GM18526 (cell line): ENCODE data around the gene DTNB.

Source experiments
- POLR2A ChIP-seq: IDR thresholded peaks from 3 replicates; pipeline ENCODE4 v1.6.1; 2011; ENCODE audit not compliant: insufficient read length; ENCODE audit errors: extremely low read depth

The DTNB gene

DNA sequence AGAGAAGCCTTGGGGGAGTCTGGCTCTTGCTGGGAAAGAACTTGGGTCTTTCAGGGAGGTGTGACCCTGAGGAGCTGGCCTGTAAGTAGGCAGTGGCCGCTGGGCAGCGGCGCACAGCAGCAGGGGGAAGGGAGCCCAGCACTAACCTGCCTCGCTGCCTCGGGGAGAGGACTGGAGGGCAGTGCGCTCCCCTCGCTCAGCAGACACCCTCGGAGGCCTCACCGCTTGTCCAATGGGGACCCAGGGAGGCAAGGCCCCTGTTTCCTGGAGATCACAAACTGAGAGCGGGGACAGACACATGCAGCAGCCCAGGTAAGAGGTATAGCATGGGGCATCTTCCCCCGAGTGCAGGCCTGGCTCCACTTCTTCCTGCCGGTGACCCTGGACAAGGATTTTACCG, 335.0 kb downstream of the DTNB start:
- TF ChIP-seq POLR2A, result no peak

DNA sequence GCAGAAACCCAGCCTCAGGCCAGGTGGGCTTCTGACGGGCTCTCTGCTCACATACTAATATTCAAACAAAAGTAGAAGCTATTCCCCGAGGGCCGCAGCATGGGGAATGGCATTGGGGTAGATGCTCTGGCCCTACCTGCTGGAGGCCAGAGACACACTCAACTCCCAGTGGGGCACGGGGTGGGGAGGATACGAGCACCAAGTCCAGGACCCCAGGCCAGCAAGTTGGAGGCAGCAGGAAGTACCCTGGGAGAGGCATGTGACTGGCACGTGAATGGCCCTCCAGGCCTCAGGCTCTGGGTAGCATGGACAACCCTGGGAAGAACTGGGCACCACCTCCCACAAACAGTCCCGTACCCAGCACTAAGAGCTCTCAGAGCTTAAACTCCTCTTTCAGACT, 335.5 kb downstream of the DTNB start:
- TF ChIP-seq POLR2A, result no peak

DNA sequence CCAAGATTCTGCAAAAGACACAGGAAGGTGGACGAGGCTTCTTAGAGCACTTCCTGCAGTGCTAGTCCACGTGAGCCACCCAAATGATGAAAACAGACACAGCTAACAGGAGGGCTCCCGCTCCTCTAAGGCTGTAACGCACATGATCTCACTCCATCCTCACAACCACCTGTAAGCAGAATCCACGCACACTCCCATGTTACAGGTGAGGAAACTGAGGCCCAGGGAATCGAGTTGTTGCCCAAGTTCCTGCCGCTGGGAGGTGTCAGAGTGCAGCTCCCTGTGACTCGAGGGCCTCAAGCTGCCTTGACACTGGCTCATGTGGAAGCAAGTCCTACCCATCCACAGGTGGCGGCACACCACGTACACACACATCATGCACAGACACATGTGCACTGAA, 336.1 kb downstream of the DTNB start:
- no peak for TF ChIP-seq POLR2A

DNA sequence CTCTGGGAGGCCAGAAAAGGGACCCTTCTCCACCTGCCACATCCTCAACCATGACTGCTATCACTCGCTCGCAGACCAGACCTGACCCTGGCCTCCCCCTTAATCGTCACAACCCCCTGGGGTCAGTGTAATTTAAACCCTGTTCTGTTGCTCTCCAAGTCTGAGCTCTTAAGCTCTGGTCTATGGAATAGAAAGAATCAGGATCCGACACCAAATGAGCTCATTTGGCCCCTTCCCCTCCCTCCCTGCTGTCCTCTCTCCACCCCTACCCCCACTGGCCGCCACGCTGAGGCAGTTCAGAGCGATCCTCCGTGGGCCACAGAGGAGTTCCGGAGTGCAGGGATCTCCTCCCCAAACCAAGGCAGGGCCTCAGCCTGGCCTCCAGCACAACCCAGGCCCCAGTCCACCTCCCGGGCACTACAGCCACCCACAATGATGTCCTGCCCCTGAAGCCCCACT, 337.0 kb downstream of the DTNB start:
- no peak for TF ChIP-seq POLR2A

DNA sequence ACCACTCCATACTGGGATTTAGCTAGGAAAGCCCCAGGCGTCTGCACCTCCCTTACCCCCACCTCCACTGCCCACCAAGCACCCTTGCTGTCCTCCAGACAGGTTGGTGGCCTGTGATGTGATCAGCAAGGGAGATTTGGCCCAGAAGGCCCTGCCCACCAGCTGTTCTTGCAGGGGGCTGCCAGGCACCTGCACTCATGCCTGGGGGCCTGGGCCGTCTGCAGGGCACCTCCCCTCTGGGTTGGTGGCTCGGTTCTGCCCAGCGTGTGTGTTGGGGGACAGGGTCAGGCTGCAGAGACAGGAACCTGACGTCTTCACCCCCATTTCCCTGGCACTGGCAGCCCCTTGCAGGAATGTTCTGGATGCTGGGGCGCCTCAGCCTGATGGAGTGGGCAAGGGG, 337.4 kb downstream of the DTNB start:
- no peak for TF ChIP-seq POLR2A

DNA sequence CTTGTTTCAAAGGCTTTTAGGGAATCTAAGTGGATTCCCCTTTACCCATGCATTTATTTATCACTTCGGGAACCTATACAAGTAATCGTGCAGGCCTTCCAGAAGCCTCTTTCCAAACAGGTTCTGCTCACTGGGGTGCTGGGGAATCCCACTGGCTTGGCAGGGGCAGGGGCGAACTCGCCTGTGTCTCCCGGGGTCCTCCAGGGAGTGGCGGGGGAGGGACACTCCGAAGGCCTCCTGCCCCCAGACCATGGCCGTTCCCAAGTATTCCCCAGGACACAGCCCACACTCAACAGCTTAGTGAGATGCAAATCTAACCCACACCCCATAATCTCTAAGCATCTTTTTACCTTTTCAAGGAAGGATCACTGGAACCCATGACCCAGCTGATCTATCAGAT, 338.2 kb downstream of the DTNB start:
- TF ChIP-seq POLR2A, result no peak

DNA sequence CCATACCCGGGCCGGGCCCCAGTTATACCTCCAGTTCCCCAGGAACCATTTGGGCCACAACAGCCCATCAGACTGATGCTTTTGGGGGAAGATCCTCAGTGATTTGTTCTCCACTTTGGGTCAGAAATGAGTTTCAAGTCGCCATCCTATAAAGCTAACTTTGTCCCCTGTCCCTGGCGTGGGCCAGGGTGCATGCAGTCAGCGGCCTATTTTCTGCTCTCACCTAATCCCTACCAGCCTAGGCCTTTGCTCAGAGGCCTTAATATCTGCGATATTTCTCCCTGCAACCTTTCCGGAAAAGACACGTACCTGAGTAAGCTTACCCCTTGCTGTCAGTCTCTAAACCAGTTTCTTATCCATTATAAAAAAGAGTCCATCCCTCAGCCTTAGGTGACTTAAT, 338.9 kb downstream of the DTNB start:
- TF ChIP-seq POLR2A, result no peak

DNA sequence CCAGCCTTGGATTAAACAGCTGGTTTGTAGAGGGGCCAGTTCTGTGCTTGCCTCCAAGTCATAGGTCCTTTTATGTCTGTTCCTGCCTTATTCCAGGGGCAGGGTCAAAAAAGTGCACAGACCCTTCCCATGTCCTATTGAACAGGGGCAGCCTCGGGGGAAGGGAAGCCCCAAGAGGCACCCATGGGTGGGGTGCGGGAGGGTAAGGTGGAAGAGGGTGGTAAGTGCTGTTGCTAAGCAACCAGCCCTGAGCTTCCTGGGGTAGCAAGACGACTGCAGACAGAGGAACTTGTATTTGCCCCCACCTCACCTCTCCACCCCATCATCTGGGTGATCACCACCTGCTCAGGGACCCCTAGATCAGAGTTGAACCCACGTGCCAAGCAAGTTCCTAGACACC, 339.4 kb downstream of the DTNB start:
- no peak for TF ChIP-seq POLR2A

DNA sequence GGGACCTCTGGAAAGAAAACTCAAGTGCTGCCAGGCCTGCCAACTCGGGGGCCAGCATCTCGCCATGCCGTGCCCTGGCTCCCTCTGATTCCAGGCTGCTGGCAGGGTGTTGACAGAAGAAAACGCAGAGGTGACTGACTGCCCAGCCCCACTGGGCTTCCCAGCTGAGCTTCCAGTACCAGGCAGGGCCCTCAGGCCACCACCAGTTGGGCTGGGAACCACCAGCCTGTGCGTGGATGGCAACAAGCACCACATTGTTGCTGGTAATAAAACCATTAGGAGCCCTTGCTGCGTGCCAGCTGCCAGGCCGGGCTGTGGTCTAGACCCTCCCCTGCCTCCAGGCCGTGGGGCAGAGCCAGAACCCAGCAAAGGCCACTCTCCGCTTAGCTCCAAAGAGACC, 340.8 kb downstream of the DTNB start:
- TF ChIP-seq POLR2A, result no peak

DNA sequence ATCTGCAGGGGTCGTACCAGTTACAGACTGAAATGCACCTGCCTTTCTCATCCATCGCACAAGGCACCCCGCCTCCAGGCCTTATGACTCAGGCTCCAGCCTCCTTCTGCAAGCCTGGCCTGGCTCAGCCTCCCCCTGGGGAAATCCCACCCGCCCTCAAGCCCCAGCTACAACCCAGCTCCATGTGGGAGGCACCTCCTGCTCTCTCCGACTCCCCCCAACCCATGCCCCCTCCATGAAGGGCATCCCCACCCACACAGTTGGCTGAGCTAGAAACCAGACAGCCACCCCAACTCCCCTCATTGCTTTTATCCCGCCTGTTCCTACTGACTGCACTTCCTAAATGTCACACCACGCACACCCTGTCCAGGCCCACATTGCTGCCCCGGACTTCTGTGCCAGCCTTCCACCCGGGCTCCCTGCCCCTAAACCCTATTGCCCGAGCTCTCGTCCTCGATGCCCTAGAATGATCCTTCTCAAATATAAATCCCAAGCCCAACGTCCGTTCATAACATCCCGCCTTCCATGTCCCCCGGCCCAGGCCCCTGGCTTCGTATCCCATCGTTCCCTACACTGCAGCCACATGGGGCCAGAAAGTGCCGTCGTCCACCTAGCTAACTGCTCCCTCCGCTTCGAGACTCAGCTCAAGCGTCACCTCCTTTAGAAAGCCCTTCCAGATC, 341.6 kb downstream of the DTNB start:
- no peak for TF ChIP-seq POLR2A

DNA sequence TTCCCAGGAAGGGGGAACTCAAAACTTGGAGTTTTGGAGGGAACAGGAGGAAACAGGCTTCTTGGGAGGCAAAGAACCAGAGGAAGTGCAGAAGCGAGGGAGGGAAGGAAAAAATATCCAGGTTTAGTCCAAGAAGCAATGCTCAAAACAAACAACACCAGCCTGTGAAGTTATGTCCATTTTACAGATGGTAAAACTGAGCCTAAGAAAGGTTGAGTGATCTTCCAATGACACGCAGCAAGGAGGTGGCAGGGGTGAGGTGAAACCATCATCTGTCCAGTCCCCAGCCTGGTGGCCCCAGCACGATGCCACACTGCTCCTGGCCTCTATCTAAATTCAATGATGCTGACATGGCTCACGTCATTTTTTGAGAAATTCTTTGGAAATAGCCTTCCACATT, 342.4 kb downstream of the DTNB start:
- TF ChIP-seq POLR2A, result no peak

DNA sequence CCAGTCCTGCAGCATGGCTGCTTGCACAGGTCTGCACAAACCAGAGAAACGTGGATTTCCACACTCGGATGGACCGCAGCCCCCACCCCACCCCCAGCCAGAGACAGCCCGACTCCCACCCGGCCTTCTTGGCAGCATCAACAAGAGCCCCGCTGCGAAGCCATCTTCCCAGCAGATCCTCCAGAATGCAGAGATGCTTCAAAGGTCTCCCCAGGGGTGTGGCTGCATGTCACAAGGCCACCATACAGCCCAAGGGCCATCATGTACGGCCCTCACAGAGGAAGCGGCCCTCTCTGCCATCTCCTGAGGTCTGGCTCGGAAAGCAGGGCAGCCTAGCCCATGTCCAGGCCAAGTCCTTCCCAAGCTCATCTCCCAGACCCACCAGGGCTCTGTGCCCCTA, 343.1 kb downstream of the DTNB start:
- no peak for TF ChIP-seq POLR2A

DNA sequence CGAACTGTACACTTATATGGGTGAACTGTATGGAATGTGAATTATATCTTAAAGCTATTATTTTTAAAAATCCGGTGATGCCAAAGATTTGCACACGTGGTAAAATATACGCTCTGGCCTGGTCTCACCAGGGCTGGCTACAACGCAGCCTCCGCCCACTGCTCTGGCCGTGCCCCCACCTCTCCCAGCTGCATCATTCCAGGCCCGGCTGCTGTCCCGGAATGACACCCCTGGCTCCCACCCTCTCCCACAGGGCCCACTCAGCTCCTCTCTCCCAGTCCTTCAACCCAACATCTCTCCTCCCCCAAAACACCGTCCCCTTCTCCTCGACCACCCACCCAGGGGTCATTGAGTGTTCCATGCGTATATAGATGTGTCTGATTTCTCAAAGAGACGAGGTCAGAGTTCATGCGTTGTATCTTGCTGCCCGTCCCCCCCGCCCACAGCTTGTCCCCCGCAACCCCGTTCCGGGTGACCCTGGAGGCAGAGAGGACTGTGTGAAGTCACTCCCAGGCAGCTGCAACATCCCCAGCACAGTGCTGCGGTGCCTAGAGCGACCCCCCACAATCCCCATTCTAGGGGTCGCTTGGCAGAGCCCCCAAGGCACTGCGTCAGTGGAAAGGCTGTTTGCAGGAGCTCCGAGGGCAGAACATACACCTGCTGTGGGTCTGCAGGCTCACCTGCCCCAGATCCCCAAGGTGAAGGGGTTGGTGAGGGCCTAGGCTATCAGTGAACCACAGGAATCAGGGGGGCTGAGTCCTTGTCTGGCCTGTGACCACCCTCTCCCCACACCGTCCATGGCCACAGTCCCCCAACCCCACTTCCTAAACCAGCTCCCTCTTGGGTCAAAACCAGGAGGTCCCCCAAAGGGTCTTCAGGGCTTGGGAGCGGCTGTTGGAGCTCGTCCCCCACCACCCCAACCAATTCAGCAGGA, 345.0 kb downstream of the DTNB start:
- no peak for TF ChIP-seq POLR2A
